ENCODE measurements around the gene ZNF791.
"Not testable (repeated sequence)": the region's sequence is repeated elsewhere in the genome, so short reads cannot be mapped to it uniquely, and the experiment has no call there.

ZNF791 gene

DNA sequence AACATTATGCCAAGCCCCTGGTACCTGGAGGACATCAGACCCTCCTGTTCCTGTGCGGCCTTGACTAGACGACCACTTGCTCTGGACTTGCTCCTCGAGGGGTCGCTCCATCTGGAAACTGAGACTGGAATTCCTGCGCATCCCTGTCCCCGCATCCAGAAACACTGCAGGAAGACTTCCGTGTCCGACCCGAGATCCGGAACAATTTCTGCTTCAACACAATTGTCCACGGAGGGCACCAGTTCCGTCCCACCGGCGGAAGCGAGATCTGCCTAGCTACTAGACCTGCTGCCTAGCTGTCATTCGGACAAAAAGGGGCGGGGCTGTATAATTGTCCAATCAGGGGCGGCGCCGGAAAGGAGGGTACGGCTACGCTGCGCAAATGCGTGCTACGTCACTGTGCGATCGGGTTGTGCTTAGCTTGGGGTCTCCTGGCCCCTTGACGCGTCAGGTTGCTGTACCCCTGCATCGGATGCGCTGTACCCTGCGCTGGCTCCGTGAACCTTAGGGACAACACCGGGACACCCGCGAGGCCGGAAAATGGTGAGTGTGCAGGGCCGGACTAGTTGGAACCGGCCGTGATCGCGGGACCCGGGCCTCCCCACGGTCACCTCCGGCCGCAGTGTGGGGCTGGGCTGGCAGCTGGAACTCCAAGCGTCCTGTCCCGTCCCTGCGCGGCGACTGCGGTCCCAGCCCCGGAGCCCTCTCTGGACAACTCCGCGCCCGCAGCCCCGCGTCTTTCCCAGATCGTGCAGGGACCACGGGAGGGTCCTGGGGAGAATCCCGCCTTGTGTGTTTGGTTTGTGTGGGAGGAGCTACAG is at the start of gene ZNF791, which contains the start of gene ZNF490:
ZNF791 (plus strand) TSS at position 381 of the 821 bp plus-strand sequence; CDS start at position 541, 160 bp downstream.
ZNF490 (minus strand) TSS at position 274 of the 821 bp plus-strand sequence; CDS start at position 141, 133 bp downstream.
- peak; percentile 98 for DNase-seq

DNA sequence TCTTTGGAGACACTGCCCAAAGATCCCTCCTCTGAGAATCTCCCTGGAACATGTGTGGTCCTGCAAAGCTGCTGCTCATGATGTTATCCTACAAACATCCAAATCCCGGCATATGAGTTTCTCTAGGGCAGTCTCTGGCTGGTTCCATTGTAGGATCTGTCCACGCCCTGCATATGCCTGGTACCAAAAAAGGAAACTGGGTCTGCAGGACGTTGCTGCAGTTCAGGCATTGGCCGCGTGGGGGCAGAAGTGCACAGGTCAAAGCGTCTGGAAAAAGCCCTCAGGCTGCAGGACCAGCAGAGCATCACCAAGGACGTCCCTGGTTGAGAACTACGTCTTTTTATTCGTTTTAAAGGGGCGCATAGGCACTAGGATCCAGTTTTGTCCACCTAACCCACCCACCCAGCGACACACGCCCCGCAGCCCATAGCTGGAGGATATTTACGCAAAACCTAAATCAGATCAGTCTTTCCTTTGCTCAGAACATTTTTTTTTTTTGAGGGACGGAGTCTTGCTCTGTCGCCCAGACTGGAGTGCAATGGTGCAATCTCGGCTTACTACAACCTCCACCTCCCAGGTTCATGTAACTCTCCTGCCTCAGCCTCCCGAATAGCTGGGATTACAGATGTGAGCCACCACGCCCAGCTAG is 46.6 kb upstream of the ZNF791 start:
- DNase-seq, result peak; percentile 97

DNA sequence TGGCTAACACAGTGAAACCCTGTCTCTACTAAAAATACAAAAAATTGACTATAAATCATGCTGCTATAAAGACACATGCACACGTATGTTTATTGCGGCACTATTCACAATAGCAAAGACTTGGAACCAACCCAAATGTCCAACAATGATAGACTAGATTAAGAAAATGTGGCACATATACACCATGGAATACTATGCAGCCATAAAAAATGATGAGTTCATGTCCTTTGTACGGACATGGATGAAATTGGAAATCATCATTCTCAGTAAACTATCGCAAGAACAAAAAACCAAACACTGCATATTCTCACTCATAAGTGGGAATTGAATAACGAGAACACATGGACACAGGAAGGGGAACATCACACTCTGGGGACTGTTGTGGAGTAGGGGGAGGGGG is 44.3 kb upstream of the ZNF791 start:
- not testable (repeated sequence) for DNase-seq

DNA sequence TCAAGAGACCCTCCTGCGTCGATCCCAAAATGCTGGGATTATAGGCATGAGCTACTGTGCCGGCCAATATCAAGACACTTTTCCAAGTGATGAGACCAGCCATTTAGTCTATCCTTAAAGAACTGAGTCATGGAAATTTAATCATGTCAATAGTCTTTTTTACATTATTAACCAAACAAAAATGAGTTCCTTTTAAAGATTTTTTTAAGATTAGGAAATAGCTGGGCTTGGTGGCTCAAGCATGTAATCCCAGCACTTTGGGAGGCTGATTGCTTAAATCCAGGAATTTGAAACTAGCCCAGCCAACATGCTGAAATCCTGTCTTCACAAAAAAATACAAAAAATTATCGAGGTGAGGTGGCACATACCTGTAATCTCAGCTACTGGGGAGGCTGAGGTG is 42.8 kb upstream of the ZNF791 start:
- no peak for DNase-seq

DNA sequence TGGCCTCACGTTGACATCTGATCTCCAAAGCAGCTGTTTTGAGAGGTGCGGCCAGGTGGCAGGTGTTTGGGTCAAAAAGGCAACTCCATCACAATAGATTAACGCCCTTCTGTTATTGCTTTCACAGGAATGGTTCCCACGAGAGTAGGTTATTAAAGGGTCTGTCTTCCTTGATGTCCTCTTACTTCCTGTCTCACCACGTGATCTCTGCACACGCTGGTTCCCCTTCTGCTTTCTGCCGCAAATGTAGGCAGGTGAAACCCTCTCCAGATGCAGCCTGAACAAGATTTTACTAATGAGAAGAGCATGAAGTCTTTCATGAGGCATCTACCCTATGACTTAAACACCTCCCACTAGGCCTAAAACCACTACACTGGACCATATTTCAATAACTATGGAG is 36.7 kb upstream of the ZNF791 start:
- no peak for DNase-seq

DNA sequence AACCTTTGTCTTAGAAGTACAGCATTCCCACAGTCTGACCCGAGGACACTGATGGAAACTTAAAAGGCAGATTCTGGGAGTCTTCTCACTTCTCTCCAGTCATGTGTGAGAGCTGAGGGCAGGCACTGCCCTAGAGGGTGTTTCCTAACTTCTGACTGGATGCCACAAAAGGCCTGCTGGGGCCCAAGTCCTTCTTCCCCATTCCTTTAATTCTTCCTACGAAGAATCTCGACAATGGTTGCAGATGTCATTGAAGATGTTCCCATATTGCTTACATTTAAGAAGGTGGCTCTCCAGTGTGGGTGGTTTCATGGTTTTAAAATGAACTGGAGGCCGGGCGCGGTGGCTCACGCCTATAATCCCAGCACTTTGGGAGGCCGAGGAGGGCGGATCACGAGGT is 32.1 kb upstream of the ZNF791 start:
- DNase-seq, result peak; percentile 4

DNA sequence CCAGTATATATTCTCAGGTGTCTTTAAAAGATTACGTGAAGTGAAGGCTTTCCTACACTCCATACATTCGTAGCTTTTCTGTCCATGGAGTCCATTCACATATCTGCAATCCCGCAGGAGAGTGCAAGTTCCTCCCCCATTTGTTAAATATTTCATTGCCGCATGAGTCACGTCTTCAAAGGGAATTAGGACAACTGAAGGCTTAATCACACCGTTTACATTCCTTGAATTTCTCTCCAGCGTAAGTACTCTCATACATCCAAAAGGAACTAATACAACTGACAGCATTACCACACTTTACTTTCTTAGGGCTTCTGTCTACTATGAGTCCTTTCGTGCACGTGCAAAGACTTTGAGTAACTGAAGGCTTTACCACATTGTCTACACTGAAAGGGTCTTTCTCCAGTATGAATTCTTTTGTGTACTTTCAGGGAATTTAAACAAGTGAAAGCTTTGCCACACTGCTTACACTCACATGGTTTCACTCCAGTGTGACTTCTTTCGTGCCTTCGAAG is 30.5 kb upstream of the ZNF791 start:
- peak; percentile 8 for DNase-seq

DNA sequence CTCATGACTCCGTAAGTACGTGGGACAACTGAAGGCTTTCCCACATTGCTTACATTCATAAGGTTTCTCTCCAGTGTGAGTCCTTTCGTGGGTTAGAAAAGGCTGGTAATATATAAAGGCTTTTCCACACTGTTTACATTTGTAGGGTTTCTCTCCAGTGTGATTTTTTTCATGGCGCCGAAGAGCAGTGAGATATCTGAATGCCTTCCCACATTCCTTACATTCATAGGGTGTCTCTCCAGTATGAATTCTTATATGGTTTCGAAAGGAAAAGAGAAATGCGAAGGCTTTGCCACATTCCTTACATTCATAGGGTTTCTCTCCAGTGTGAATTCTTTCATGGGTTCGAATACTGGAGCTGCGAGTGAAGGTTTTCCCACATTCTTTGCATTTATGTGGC is 29.6 kb upstream of the ZNF791 start:
- no peak for DNase-seq

DNA sequence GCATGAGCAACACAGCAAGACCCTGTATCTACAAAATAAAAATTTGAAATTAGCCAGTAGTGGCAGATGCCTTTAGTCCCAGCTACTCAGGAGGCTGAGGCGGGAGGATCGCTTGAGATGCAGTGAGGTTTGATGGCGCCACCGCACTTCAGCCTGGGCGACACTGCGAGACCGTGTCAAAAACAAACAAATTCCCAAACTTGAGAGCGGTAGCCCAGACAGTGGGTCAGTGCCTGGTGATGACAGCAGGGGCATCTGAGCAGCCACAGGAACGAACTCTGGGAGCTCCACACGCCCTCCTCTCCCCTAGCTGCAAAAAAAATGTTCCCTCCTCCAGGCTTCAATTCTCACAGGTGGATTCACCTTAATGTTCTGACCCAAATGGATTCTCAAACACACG is 14.2 kb upstream of the ZNF791 start:
- DNase-seq, result peak; percentile 30

DNA sequence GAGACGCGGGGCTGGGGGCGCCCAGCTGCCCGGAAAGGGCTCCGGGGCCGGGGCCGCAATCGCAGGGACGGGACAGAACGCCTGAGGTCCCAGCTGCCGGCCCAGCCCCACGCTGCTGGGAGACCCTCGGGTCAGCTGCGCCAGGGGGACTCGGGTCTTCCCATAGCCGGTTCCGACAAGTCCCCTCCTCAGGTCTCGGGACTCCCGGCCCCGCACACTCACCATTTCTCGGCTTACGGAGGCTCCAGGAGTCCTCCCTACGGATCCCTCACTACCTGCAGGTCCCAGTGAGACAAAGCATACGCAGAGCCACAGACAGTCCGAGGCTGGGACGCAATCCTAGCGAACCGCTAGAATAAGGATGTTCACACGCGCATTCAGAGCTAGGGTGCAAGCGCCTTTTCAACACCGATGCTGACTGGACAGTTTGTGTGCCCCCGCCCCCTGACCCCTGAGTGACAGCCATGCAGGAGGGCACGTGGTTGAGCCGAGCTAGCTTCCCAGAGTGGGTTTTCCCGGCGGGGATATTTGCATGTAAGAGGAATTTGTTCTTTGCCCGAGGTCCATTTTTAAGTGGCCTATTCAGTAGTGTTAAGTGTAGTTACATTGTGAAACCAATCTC is 13.7 kb upstream of the ZNF791 start:
- no peak for DNase-seq

DNA sequence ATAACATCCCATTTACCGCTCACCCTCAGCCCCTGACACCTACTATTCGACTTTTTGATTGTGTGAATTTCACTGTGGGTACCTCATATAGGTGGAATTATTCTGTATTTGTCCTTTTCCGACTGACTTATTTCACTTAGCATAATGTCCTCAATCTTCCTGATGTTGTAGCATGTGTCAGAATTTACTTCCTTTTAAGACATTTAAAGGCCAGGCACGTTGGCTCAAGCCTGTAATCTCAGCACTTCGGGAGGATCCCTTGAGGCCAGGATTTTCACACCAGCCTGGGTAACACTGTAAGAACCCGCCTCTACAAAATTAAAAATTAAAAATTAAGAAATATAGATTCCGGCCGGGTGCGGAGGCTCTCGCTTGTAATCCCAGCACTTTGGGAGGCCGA is 13.1 kb upstream of the ZNF791 start:
- no peak for DNase-seq

DNA sequence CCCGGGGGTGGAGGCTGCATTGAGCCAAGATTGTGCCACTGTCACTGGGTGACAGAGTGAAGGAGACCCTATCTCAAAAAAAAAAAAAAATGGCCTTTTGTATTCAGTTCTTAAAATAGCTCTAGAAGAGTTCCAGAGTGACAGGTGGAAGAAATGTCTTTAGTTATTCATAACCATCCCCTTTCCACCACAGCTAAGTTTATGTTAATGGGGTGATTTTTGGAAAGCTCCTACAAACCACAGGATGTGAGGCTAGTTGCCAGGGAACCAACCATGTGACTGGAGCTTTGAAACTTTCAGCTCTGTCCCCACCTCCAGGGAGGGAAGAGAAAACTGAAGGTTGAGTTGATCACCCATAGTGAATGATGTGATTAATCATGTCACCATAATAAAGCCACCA is 7.0 kb upstream of the ZNF791 start:
- DNase-seq, result peak; percentile 80

DNA sequence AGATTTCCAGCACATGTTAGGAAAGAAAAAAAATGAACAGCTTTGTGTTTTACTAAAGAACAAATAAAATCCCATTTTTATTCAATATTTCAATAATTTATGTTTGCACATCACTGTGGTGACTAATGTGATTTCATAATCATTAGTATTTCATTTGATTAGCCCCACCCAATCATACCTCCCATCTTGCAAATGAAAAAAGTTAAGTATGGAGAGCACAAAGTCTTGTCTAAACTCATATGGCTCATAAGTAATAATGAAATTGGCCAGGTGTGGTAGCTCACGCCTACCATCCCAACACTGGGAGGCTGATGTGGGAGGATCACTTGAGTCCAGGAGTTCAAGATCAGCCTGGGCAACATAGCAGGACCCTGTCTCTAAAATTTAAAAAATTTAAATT is 3.9 kb upstream of the ZNF791 start:
- DNase-seq, result no peak

DNA sequence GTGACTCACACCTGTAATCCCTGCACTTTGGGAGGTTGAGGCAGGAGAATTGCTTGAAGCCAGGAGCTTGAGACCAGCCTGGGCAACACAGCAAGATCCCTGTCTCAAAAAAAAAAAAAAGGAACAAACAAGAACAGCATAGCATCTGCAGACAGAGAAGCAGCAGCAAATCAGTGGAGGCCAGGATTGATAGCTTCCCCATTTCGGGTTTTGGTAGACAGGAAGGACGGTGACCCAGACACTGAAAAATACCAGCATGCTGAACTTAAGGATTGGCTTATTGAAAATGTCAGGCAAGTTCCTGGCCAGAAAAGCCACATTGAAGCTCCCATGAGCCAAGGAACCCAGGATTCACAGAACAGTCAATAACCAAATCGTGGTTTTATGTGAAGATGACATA is 3.1 kb upstream of the ZNF791 start:
- DNase-seq, result no peak

DNA sequence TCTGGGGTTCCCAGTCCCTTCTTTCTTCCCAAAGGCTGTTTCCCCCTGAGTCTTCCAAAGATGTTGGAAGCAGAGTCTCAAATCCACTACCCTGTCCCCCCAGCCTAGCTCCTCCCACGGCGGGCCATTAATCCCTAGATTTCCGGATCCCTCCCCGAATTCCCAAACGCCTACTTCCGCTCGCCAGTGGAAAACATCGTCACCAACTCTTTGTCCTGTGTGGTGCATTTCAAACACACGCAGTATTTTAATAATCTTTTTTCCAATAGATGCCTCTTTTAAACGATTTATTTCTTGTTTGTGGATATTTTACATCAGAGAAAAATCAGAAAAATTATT is 610 bp downstream of the ZNF791 start:
- no peak for DNase-seq

DNA sequence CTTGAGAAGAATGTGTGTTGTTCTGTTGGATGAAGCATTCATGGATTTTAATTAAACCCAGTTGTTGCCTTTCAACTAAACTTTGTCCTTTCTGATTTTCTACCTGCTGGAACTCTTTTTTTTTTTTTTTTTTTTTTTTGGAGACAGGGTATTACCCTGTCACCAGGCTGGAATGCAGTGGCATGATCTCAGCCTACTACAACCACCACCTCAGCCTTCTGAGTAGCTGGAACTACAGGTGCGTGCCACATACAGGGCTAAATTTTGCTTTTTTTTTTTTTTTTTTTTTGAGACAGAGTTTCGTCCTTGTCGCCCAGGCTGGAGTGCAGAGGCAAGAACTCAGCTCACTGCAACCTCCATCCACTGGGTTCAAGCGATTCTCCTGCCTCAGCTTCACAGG is 6.9 kb downstream of the ZNF791 start:
- DNase-seq, result no peak

DNA sequence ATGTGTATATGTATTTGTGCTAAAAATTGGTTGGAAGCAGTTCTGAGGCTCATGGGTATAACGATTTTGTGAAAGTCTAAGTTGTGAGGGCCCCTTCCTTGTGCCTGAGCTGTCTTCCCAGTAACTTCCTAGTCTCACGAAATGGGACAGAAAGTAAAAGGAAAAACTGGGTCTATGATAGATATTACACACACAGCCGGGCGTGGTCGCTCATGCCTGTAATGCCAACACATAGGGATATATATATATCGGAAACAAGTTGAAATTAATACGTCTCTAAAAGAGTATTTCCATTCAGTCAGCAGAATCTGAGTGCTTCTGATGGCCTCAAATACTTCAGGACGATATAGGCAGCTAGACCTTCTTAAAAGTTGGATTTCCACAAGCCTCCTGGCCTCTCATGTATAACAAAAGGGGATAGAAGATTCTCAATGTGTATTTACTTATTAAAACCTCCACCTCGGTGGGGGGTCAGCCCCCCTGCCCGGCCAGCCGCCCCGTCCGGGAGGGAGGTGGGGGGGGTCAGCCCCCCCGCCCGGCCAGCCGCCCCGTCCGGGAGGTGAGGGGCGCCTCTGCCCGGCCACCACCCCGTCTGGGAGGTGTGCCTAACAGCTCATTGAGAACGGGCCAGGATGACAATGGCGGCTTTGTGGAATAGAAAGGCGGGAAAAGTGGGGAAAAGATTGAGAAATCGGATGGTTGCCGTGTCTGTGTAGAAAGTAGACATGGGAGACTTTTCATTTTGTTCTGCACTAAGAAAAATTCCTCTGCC is 10.7 kb downstream of the ZNF791 start:
- not testable (repeated sequence) for DNase-seq

DNA sequence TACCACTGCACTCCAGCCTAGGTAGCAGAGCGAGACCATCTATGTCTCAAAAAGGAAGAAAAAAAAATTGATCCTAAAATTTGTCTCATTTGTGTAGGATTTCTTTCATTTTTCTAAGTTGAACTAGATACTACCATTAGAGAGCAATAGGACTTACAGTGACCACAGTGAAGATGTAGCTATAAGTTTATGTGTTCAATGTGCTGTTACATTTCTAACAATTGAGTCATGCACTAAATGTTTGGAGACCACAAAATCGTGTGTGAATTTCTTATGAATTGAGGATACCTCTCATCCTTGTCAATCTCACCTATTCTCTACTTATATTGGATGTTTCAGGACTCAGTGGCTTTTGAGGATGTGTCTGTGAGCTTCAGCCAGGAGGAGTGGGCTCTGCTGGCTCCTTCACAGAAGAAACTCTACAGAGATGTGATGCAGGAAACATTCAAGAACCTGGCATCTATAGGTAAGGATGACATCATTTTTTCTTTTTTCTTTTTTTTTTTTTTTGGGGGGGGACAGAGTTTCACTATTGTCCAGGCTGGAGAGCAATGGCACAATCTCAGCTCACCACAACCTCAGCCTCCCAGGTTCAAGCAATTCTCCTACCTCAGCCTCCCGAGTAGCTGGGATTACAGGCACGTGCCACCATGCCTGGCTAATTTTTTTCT is 12.8 kb downstream of the ZNF791 start:
- no peak for DNase-seq

DNA sequence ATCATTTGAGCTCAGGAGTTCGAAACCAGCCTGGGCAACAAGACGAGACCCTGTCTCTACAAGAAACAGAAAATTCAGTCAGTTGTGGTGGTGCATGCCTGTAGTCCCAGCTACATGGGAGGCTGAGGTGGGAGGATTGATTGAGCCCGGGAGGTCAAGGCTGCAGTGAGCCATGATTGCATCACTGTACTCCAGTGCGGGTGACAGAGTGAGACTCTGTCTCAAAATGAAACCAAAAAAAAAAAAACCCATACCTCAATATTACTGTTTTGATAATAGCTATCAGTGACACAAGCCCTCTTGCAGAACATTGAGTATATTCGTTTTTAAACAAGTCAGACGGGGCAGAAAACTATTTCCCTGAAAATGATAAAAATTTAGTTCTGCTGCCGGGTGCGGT is 16.2 kb downstream of the ZNF791 start:
- no peak for DNase-seq

DNA sequence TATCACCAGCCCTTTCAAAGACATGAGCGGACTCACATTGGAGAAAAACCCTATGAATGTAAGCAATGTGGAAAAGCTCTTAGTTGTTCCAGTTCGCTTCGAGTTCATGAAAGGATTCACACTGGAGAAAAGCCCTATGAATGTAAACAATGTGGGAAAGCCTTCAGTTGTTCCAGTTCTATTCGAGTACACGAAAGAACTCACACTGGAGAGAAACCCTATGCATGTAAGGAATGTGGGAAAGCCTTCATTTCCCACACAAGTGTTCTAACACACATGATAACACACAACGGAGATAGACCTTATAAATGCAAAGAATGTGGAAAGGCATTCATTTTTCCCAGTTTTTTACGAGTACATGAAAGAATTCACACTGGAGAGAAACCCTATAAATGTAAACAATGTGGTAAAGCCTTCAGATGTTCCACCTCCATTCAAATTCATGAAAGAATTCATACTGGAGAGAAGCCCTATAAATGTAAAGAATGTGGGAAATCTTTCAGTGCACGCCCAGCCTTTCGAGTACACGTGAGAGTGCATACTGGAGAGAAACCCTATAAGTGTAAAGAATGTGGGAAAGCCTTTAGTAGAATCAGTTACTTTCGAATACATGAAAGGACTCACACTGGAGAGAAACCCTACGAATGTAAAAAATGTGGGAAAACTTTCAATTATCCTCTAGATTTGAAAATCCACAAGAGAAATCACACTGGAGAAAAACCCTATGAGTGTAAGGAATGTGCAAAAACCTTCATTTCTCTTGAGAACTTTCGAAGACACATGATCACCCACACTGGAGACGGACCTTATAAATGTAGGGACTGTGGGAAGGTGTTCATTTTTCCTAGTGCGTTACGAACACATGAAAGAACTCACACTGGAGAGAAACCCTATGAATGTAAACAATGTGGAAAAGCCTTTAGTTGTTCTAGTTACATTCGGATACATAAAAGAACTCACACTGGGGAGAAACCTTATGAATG is 17.6 kb downstream of the ZNF791 start:
- DNase-seq, result no peak

DNA sequence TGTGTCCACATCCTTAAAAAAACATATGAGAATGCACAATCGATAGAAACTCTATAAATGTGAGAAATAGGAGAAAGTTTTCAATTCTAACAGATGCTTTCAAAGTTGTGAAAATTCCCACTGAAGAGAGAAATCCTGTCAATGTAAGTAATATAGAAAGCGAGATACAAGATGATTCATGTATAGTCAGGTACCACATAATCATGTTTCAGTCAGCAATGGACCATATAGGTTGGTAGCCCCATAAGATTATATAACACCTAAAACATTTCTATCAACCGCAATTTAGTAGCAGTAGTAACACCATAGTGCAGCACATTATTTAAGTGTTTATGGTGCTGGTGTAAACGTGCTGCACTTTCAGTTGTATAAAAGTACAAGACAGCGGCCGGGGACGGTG is 18.5 kb downstream of the ZNF791 start:
- DNase-seq, result no peak

Data from activated effector memory CD4-positive, alpha-beta T cell treated with anti-CD3 and anti-CD28 coated beads, Interleukin-2, amount 50 U/mL, for 16 hours (primary cell).